GM18507 (cell line): Measurements from ENCODE around the gene PC.

Experiments used
- DNase-seq: peaks from one replicate; pipeline ENCODE4 v3.0.0; 2011; ENCODE audit warnings: low read depth; ENCODE audit not compliant: insufficient read length; ENCODE audit errors: extremely low spot score
- FAIRE-seq: peaks from 2 replicates; lab custom pipeline; 2011; peaks lifted over from hg19 to GRCh38; lab: Jason Lieb, UNC

PC gene

GRCh38 chr11:66981976-66982578 lies 23.9 kb upstream of the PC start:
- FAIRE-seq = no peak
- no peak for DNase-seq

DNA sequence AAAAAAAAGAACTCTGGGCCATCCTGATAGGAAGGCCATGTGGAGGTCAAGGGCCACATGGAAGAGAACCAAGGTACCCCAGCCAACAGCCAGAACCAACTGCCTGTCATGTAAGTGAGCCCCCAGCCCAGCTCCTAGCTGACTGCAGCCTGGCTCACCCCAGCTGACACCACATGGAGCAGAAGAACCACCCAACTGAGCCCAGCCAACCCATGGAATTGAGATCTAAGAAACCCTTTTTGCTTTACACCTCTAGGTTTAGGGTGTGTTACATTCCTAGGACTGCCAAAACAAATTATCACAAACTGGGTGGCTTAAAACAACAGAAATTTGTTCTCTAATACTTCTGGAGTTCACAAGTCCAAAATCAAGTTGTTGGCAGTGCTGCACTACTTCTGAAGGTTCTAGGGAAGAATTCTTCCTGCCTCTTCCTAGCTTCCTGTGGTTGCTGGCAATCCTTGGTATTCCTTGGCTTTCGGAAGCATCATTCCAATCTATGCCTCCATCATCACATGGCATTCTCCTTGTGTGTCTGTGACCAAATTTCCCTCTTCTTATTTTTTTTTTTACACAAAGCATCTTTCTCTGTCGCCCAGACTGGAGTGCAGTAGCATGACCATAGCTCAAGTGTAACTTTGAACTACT lies 21.3 kb upstream of the PC start:
- FAIRE-seq (no peak), DNase-seq (no peak)

GRCh38 chr11:66978717-66979116 lies 20.5 kb upstream of the PC start:
- FAIRE-seq = no peak
- DNase-seq = no peak

DNA sequence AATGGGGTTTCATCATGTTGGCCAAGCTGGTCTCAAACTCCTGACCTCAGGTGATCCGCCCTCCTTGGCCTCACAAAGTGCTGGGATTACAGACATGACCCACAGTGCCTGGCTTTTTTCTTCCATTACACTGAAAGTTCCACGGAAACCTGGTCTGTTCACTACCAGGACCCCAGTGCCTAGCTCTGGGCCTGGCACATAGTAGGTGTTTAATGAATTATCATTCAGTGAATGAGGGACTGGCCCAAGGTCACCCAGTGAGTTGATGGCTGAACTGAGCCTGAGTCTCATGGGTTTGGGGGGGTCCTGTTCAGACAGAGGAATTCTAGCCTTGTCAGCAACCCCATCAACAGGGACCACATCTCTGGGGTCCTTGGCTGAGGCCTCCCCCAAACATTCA lies 20.0 kb upstream of the PC start:
- FAIRE-seq (no peak), DNase-seq (no peak)

- no peak for DNase-seq
- no peak for FAIRE-seq
Observed at GRCh38 chr11:66976925-66977324, 18.7 kb upstream of the PC start.

GRCh38 chr11:66976028-66976467 lies 17.9 kb upstream of the PC start:
- FAIRE-seq (no peak), DNase-seq (no peak)

DNA sequence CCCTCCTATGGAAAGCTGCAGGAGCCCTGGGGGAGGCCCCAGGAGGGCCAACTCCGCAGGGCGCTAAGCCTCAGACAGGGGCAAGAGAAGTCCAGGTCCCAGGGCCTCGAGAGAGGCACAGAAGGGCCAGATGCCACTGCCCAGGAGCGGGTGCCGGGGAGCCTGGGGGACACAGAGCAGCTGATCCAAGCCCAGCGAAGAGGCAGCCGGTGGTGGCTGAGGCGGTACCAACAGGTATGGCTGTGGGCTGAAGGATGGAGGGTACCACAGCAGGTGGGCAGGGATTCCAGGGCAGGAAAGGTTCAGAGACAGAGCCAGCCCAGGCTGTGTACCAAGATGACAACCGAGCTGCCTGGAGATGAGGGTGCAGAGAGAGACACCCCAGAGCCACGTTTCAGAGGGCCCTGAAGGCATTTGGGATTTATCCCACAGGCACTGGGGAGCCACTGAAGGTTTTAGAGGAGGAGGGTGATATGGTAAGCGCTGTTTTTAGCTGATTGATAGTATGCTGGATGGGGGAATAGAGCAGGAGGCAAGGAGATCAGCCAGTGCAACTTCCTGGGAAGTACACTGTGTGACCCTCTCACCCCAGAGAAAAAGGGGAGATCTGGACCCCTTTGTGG lies 17.3 kb upstream of the PC start:
- FAIRE-seq = no peak
- DNase-seq = no peak

DNA sequence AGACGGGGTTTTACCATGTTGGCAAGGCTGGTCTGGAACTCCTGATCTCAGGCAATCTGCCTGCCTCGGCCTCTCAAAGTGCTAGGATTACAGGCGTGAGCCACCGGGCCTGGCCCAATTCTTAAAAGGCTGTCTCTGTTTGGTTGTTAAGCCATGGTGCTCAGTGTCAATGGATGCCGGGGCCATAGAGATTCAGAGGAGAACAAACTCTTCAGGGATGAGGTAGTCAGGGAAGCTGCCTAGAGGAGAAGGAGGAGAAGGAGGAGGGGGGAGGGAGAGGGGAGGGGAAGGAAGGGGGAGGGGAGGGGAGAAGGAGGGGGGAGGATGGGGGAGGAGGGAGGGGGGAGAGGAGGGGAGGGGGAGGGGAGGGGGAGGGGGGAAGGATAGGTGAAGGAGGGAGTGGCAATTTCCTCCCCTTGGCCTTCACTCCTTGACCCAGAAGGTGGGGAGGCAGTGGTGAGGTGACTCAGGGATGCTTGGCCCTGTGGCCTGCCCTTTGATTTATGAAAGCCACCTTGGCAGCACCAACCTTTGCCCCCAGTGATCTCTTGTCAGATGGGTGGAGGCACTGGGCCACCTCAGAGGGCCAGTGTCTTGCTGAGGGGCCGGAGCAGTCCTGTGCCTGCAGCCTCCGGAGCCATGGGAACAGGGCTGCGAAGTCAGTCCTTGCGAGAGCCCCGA lies 16.7 kb upstream of the PC start, which contains the start of gene C11orf86:
Gene C11orf86 (plus strand): TSS at position 581 of the 681 bp plus-strand sequence. CDS start 59 bp downstream, at position 640.
- FAIRE-seq (no peak), DNase-seq (no peak)

GRCh38 chr11:66973956-66974580 lies 15.9 kb upstream of the PC start:
- FAIRE-seq (no peak), DNase-seq (no peak)

- no peak for DNase-seq
- no peak for FAIRE-seq
Observed at GRCh38 chr11:66971488-66971887, 13.3 kb upstream of the PC start.

DNA sequence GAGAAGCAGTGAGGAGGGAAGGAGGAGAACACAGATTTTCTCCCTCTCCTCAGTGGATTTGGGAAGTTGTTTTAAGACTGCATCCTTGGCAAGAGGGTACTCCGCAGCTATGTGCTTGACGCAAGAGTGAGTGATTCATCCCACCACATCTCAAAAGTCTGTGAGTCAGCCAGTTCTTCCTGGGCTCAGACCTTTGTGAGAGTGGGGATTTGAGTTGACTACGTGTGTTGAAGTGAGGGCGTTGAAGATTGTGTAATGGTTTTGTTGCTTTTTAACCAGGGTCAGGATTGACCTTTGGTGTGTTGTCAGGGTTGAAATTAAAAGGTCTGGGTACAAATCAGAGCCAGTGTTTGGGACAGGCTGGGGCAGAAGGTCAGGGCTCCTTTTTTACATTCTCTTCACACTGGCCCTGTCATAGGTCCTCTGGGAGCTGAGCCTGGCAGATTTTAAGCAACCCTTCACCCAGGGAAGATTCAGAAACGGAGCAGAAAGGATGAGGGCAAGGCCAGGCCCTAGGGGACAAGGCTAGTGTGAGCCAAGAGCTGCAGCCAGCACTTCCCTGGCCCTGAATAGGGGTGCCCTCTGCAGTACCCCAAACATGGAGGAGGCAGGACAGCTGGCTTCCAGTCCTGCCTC lies 12.7 kb upstream of the PC start:
- no peak for DNase-seq
- no peak for FAIRE-seq

DNA sequence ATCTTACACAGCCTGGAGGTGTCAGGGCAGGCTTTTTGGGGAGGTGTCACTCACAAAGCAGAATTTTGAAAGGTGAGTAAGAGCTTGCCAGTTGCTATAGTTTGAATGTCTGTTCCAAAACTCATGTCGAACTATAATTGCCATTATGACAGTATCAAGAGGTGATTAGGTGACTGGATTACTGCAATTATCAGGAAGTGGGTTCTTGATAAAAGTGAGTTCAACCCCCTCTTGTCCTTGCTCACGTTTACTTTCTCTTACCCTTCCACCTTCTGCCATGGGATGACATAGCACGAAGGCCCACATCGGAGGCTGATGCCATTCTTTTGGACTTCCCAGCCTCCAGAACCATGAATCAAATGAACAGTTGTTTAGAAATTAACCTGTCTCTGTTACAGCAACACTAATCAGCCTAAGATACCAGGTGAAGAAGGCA lies 12.2 kb upstream of the PC start:
- FAIRE-seq (no peak), DNase-seq (no peak)

DNA sequence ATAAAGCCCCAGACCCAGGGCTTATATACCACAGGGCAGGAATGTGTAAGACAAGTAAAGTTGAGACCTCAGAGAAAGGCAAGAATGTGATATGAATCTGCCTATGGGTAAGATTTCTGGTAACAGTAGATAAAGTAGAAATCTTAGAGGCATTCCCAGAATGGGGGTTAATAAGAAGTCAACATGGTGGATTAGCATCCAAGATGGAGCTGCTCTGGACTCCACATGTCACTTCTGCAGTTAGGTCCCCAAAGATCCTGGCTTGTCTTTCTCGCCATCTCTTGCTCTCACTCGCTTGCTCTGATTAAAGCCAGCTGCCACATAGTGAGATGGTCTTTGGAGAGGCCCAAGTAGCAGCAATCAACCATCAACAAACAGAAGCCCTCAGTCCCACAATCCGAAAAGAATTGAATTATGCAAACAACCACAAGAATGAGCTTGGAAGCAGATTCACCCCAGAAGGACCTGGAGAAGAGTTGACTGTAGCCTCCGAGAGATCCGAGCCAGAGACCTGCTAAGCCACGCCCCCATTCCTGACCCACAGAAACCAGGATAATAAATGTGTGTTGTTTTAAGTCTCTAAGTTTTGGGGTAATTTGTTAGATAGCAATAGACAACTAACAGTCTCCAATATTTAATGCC lies 11.5 kb upstream of the PC start:
- FAIRE-seq = no peak
- no peak for DNase-seq

DNA sequence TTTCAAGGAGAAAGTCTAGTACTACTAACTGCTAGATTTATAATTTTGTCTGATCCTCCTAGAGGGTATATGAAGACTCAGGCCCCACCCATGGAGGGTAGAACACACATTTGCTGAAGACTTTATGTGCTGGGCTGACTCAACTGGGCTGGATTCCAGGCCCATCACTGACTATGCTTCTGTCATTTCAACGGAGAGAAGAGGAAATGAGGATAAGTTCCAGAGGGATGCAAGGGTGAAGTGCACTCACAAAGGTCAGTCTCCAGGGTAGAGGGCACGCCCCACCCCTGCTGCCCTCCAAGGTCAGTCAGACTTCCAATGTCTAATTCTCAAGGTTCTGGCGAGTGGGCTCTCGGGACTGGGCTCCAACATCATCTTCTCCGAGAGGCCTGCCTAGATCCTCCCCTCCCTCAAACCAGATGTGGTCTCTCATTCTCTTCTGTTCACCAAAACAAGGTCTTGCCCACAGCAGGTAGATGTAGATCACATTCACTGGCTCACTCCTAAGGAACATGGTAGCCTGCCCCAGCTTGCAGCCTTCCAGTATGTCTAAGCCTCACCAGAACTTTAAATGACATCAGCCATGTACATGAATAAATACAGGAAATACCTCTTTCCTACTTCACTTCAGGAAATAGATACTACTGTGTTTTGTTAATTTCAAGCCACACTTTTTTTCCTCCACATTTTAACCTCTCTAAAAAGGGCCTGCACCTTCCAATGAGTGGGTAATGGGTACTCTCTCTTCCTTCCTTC lies 9.7 kb upstream of the PC start:
- no peak for FAIRE-seq
- no peak for DNase-seq

DNA sequence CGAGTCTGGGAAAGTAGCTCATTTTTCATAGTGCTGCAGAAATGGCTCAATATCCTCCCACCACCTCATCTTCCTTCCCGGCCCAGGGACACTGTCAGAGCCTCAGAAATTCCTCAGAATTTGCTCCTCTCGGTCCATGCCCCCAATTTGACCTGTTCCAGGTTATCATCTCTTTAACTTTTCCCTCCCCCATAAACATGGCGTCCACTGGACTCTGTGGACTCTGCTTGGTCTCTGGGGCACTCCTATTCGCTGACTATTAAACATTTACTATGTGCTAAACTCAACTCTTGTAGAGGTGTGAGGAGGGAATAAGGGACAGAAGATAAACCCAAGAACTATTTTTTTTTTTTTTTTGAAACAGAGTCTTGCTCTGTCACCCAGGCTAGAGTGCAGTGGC lies 8.2 kb upstream of the PC start:
- FAIRE-seq = no peak
- no peak for DNase-seq

GRCh38 chr11:66964495-66964894 lies 6.3 kb upstream of the PC start:
- FAIRE-seq = no peak
- no peak for DNase-seq

DNA sequence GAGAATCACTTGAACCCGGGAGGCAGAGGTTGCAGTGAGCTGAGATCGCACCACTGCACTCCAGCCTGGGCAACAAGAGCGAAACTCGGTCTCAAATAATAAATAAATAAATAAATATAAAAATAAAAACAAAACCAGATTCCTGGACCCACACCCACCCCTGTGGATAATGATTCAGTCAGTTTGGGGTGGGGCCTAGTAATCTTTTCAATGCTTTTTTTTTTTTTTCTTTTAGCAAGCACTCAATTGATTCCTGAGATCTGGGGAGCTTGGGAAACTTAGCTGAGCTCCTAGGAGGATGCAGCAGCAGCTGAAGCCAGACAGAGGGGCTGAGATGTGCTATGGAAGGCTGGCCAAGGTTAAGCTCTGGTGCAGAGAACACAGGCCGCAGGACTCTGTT lies 4.6 kb upstream of the PC start:
- FAIRE-seq (no peak), DNase-seq (no peak)

- DNase-seq (no peak), FAIRE-seq (no peak)
Observed at GRCh38 chr11:66962247-66962646, 4.1 kb upstream of the PC start.
